Esophagus squamous epithelium (tissue), 5 donors: ENCODE results near the gene TMF1. TPM values are rescaled to one million over a fixed set of nuclear protein-coding genes. Genes with fewer than 3 reads are reported as not detected.

ENCODE experiments used
- DNase-seq: peaks from one replicate; lab custom pipeline; 2025; lab: John Stamatoyannopoulos, UW
- H3K27ac ChIP-seq, 4 donors: fragments of 200-600 bp; sonication (generic); one replicate each; pipeline ENCODE4 v1.5.1; 2016 to 2019; ENCODE audit warnings: mild to moderate bottlenecking in 1 of 4
- H3K27me3 ChIP-seq, 4 donors: fragments of 200-600 bp; sonication (generic); 1 replicate in 3 of 4; 2 replicates in 1 of 4; pipeline versions ENCODE4 v1.5.1 to v1.6.0; 2017 to 2021; ENCODE audit warnings: antibody characterized with exemption in 1 of 4
- H3K36me3 ChIP-seq, 3 donors: fragments of 200-600 bp; sonication (generic); one replicate each; pipeline ENCODE4 v1.5.1; 2016 to 2019
- H3K4me1 ChIP-seq, 3 donors: fragments of 200-600 bp; sonication (generic); one replicate each; pipeline ENCODE4 v1.5.1; 2017 to 2019
- H3K4me3 ChIP-seq, 4 donors: fragments of 200-600 bp; sonication (generic); 1 replicate in 3 of 4; 2 replicates in 1 of 4; pipeline ENCODE4 v1.5.1; 2016 to 2019; ENCODE audit warnings: mild to moderate bottlenecking in 2 of 4, moderate library complexity in 1 of 4
- H3K9me3 ChIP-seq, 3 donors: fragments of 200-600 bp; sonication (generic); one replicate each; pipeline ENCODE4 v1.5.1; 2016 to 2019
- POLR2A ChIP-seq, 4 donors: fragments of 450-650 bp; IDR thresholded peaks; one replicate each; pipeline ENCODE4 v1.6.1; 2017; ENCODE audit warnings: antibody characterized with exemption in 4 of 4, mild to moderate bottlenecking in 4 of 4, moderate library complexity in 3 of 4
- WGBS, 2 donors: methylation state at CpG; one replicate each; pipeline ENCODE4 v1.1.5; 2018; 5-methylcytosine and 5-hydroxymethylcytosine counted together
- intact Hi-C: fragments of 100-400 bp; cut with DNase I; formaldehyde crosslinking; loops from one replicate; pipeline ENCODE4 v1.15.0; 2022
- total RNA-seq, 4 donors: library from RNA; depleted of rRNA; stranded (reverse); fragments of >200 nt; gene quantifications; one replicate each; pipeline ENCODE4 v1.1.0, GENCODE V29; 2016
- TF ChIP-seq, protein P1 (sequence below), 6 experiments: fragments of 450-650 bp in 4 of 6; fragments of 200-600 bp in 2 of 6; sonication (generic) in 2 of 6; IDR thresholded peaks; one replicate each; pipeline ENCODE4 v1.5.1; 2016 to 2019; ENCODE audit warnings: antibody characterized with exemption in 6 of 6, mild to moderate bottlenecking in 4 of 6, moderate library complexity in 4 of 6
- donor health status: DM: yes; HTN: yes; CAD: no.

Gene TMF1
- total RNA-seq, 4 donors from 2014 or later = 13.3 to 30.1 (median 19.4) TPM

DNA sequence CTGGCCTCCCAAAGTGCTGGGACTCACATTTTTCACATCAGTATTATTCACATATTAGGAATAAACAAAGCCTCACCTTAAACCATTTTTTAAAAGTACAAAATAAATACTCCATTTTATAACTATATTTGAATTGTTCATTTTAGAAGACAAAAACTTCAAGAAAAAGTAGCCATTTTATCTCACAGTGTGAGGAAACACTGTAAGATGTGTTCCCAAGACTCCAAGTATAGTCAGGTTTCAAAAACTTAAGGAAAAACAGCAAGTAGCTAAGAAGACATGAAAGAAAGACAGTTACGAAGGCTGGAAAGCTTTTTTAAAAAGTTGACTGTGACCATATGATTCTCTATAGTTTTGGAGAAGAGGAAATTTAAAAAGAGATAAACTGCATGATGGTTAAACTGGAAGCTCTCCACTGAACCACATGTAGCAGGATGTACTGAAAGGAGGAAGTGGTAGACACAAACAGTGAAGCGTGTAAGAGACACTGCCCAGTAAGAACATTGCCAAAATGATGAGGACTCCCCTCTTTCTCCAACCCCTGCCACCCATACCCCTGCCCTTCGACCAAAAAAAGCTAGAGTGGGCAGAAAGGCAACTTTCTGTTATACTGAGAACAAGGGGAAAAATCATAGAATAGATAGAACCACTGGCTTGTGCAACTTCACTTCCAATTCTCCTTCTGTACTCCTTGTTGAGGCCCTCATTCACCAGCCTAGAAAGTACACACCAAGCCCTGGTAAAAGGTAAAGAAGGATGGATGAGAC is 6.2 kb upstream of the TMF1 start:
- intact Hi-C loops = no loop called here
- no peaks in the 10 kb centered on the region for H3K4me1 ChIP-seq
- no peaks in the 10 kb centered on the region for H3K27me3 ChIP-seq
- H3K9me3 ChIP-seq = no peaks in the 10 kb centered on the region
- TF ChIP-seq, protein P1, sequence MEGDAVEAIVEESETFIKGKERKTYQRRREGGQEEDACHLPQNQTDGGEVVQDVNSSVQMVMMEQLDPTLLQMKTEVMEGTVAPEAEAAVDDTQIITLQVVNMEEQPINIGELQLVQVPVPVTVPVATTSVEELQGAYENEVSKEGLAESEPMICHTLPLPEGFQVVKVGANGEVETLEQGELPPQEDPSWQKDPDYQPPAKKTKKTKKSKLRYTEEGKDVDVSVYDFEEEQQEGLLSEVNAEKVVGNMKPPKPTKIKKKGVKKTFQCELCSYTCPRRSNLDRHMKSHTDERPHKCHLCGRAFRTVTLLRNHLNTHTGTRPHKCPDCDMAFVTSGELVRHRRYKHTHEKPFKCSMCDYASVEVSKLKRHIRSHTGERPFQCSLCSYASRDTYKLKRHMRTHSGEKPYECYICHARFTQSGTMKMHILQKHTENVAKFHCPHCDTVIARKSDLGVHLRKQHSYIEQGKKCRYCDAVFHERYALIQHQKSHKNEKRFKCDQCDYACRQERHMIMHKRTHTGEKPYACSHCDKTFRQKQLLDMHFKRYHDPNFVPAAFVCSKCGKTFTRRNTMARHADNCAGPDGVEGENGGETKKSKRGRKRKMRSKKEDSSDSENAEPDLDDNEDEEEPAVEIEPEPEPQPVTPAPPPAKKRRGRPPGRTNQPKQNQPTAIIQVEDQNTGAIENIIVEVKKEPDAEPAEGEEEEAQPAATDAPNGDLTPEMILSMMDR (IDR thresholded peaks at IDR 0.05) = no peak
- no peak for TF ChIP-seq POLR2A (IDR thresholded peaks at IDR 0.05)
- H3K36me3 ChIP-seq = peaks cover 0 to 100% (median 35%) of the 10 kb centered on the region in 3 donors
- 71 to 74% methylated on average over 3 of the region's 3 CpGs for WGBS, 2 donors
- DNase-seq = no peak
- no peak overlapping the region for H3K4me3 ChIP-seq
- H3K27ac ChIP-seq = peak overlapping the region in 2 of 4 donors; percentile 12 to 56

DNA sequence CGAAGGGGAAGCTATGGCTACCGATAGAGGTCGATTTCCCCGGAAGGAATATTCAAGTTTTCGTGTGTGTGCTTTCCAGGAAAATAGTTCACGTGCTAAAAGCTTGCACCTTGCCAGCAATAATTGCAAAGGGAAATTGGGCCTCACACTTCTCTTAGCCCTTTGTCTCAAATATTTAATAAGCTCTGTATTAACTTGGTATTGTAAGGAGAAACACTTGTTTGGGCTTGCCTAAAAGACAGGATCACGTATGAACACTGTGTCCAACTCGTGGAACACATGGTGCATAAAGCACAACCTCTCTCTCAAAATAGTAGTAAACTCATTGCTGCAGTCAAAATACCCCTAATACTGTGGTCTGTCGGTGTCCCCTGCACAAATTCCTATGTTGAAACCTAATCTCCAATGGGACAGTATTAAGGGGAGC is 352 bp upstream of the TMF1 start:
- intact Hi-C loops = no loop called here
- Histone ChIP-seq H3K36me3 (peaks cover 0 to 65% (median 9%) of the 10 kb centered on the region in 3 donors), H3K9me3 (no peaks in the 10 kb centered on the region), H3K27me3 (no peaks in the 10 kb centered on the region), H3K27ac (peak overlapping the region; percentile 94 to 96 (median 96)), H3K4me1 (peaks cover 15 to 42% (median 19%) of the 10 kb centered on the region in 3 donors), H3K4me3 (peak overlapping the region; percentile 76 to 85 (median 83))
- no peak for DNase-seq
- WGBS, 2 donors = 0 to 4% methylated on average over 8 of the region's 9 CpGs
- TF ChIP-seq POLR2A (IDR thresholded peaks at IDR 0.05) = no peak
- TF ChIP-seq, protein P1 (IDR thresholded peaks at IDR 0.05) = no peak

DNA sequence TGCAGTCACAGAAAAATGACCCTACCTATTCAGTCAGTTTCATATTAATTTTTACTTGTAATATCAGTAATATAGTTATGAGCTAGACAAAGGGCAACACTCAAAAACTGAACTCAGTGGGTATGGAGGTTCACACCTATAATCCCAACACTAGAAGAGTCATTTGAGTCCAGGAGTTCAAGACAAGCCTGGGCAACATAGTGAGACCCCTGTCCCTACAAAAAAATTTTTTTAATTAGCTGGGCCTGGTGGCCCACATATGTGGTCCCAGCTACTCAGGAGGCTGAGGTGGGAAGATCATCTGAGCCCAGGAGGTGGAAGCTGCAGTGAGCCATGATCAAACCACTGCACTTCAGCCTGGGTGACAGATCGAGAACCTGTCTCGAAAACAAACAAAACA is 3.1 kb downstream of the TMF1 start:
- no peak overlapping the region for H3K27ac ChIP-seq
- no peak for TF ChIP-seq POLR2A (IDR thresholded peaks at IDR 0.05)
- TF ChIP-seq, protein P1 (IDR thresholded peaks at IDR 0.05) = no peak
- no peaks in the 10 kb centered on the region for H3K9me3 ChIP-seq
- DNase-seq = no peak
- H3K4me1 ChIP-seq = peaks cover 15 to 54% (median 19%) of the 10 kb centered on the region in 3 donors
- no peaks in the 10 kb centered on the region for H3K27me3 ChIP-seq
- peaks cover 0 to 65% (median 0%) of the 10 kb centered on the region in 3 donors for H3K36me3 ChIP-seq
- 90 to 100% methylated on average over 1 to 2 of the region's 2 CpGs for WGBS, 2 donors
- H3K4me3 ChIP-seq = no peak overlapping the region
- intact Hi-C loops = no loop called here

DNA sequence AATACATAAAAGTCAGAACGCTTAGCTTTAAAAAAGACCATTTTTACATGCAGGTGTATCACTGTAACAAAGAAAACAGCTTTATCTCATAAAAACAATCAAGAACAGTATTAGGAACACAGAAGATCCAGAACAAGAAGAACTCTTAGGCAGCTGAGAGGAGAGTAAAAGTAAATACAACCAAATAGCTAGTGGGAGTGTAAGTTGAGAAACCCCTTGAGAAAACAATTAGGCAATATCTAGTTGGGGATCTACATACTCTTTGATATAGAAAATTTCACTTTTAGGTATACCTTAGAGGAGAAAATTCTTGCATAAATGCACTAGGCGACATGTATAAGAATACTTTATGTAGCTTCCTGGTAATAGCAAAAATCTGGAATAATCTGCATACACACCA is 7.5 kb downstream of the TMF1 start:
- DNase-seq = no peak
- intact Hi-C loops = no loop called here
- Histone ChIP-seq H3K27me3 (no peaks in the 10 kb centered on the region), H3K9me3 (no peaks in the 10 kb centered on the region), H3K27ac (no peak overlapping the region), H3K4me3 (no peak overlapping the region), H3K36me3 (peaks cover 0 to 96% (median 10%) of the 10 kb centered on the region in 3 donors), H3K4me1 (peaks cover 0 to 26% (median 4%) of the 10 kb centered on the region in 3 donors)
- TF ChIP-seq, protein P1 (IDR thresholded peaks at IDR 0.05) = no peak
- TF ChIP-seq POLR2A (IDR thresholded peaks at IDR 0.05) = no peak
- WGBS, 2 donors = 85 to 98% methylated on average over 2 of the region's 2 CpGs

DNA sequence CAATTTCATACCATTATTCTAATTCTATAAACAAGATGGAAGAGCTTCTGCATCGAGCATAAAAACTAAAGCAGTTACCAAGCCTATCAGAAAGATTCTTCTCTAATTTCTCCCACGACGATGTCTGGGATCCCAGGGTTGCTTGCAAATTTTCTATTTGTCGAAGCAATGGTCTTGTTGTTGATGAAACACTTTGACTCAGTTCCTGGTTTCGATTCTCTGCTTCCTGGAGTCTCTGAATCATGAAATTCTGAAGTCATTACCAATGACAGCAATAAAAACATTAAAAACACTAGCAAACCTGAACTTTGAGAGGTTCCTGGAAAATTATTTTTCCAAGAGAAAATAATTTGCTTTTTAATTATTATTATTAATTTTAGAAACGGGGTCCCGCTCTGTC is 18.7 kb downstream of the TMF1 start:
- TF ChIP-seq, protein P1 (IDR thresholded peaks at IDR 0.05) = no peak
- TF ChIP-seq POLR2A (IDR thresholded peaks at IDR 0.05) = no peak
- no peak overlapping the region for H3K4me3 ChIP-seq
- WGBS, 2 donors = 74 to 75% methylated on average over 7 of the region's 7 CpGs

More for the DNA sequence above, 18.7 kb downstream of the TMF1 start:
- no peak overlapping the region for H3K27ac ChIP-seq
- no peaks in the 10 kb centered on the region for H3K4me1 ChIP-seq
- no peak for DNase-seq
- no peaks in the 10 kb centered on the region for H3K27me3 ChIP-seq
- intact Hi-C loops = no loop called here
- peaks cover 9 to 100% (median 56%) of the 10 kb centered on the region in 3 donors for H3K36me3 ChIP-seq
- no peaks in the 10 kb centered on the region for H3K9me3 ChIP-seq
